SHP77 treated with DMSO at 0.1 percent for 48 hours (cell line): Measurements from ENCODE around the gene HOXB5.

ENCODE experiments used
- DNase-seq: peaks from one replicate; lab custom pipeline; 2025; lab: John Stamatoyannopoulos, UW

HOXB5 gene

GRCh38 chr17:48571826-48572417 is 21.7 kb downstream of the HOXB5 start:
- DNase-seq, result no peak

DNA sequence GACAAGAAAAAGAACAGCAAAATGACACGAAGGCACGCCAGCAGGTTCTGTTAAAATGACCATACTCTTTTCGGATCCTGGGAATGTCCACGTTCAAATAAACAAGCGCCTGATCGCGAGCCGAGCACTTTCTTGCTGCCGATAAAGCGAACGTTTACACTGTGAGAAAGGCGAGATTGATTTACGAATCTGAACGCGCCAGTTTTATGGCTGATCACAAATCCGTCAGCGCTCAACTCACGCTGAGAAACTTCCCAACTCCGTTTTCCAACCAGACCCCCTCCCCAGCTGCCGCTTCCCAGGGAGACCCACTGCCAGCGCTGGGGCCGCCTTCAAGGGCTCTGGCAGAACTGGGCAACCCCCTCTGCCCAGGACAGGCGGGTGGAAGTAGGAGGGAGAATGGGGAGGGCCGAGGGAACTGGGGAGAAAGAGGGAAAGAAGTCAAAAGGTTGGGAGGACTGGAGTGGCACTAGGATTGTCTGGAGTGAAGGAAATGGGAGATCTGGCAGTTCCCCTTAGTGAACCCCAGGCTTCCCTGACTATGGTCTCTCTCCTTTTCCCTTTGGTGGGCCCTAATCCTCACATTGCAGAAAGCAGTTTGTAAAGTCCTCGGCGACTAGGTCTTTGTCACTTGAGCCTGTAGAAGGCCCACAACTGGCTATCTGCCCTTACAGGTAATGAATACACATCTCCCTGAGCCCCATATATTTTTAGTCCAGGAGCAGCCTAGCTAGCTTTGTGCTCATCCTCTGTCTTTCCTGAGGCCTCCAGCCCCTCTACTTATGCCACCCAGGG is 22.4 kb downstream of the HOXB5 start:
- no peak for DNase-seq

- no peak for DNase-seq
Measured at GRCh38 chr17:48570325-48571023, 23.1 kb downstream of the HOXB5 start.

- DNase-seq, result no peak
Measured at GRCh38 chr17:48569674-48570324, 23.8 kb downstream of the HOXB5 start.

- DNase-seq, result no peak
Measured at GRCh38 chr17:48569240-48569582, 24.4 kb downstream of the HOXB5 start.

DNA sequence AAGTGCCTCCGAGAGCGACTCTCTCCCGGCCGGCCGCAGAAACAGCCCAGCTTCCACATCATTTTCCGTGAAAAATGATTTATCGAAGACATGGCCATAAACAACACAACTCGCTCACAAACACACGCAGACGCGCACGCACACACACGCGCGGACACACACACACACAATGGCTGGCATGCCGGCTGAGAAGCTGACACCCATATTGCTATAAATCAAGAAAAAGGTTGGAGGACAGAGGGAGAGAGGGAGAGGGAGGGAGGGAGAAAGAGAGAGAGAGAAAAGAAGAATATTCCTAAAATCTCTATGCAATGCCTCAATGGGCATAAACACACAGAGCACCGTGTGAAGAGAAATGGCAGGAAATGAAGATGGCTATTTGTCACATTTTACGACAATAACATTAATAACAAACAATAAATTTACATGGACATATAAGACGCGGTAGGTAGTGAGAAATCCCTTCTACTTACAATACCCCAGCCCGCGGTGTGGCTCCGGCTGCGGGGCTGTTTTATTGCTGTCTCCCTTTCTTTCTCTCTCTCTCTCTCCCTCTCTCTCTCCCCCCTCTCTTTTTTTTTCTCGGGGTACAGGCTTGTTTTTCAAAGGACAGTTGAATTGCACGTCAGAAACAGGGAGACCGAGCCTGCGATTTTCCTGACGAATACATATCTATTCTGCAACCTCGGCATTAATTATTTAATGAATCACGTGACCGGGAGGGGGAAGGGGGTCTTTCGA is 24.9 kb downstream of the HOXB5 start:
- no peak for DNase-seq

DNA sequence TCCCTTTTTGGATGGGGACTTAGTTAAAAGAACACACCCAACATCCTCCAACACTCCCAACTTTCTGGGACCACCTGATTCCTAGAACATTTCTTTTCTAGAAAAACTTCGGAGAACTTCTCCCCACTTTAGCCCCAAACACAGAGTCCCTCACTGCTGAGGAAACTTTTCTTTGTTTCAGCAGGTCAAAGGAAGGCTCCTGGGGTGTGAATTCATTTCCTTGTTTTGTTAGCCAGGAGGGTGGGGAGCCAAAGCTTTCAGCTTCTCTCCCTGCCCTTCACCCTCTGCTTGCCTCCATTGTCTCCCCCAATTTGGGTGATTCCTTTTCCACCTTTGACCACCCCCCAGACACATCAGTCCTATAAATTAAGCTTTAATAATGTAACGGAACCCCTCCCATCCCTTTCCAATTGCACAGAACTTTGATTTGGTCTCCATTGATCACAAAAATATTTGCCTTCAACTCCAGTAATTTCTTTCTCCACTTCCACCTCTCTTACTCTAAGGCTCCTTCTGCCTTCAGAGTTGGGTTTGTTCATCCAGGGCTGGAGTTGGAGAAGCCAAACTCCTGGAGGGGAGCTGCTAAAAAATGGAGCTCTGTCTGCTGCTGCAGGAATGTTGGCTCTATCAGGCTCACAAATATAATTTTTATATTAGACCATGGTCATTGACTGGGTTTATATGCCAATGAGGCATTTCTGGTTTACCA is 25.8 kb downstream of the HOXB5 start:
- DNase-seq, result no peak

DNA sequence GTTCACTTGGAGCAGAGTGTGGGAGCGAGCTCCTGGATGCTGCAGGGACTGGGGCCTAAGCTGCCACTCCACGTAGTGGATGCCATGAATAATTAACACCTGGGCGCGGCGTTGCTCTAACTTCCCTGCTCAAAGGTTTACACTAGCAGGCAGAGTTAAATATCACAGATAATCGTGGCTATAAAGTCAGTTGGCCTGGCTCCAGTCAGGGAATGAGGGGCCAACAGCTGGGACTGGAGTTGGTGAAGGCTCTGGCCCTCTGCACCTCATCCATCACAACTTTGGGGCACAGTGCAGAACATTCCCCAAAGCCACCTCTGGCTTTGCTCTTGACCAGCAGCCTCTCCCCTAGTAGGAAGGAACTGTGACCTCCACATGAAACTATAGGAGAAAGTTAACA is 26.4 kb downstream of the HOXB5 start:
- DNase-seq, result no peak

DNA sequence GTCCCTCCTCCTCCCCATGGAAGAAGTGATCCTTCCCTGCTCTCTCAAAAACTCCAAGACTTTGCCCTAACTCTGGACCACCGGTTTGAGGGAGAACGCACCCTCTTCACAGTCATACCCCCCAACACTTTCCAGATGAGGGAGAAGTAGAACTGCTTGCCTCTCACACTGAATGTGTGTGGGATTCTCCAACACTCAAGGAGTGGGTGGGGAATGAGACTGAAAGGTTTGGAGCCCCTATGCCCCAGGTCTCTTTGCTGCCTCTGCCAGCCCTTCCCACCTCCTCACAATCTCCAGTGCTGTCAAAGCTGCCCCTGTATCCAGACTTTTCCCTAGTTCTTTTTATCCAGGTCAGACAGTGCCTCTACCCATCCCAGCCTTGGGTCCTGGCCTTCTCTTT is 26.9 kb downstream of the HOXB5 start:
- DNase-seq, result no peak

DNA sequence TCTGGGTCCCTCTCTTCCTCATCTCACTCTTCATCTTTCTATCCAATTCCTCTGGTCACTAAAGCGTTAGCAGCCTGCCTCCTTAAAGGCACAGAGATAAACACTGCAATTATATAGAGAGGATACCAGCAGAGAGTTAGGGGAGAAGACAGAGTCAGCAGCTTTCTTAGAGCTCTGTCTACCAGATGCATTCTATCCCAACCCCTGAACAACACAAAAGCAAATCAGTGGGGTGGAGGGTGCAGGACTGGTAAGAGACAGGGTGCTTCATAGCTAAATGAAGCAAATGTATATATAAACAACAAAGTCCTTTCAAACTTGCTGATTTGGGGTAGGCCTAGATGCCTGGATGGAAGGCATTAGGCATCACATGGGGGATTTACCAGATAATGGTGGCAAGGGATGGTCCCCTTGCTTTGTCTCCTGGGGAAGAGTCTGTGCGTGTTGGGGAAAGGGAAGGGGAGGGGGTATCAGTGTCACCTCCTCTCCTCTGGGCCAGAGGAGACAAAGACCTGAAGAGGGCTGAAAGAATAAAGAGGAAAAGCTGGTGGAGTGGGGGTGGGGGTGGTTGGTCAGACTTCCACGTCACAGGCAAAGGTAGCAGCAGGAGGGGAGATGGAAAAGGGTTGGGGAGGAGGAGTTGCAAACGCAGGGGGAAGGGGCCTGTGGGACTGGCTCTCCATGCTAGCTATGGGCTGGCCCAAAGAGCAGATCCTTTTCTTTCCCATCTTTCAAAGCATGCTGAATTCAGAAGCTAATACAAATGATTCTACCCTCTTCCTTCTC is 27.5 kb downstream of the HOXB5 start:
- DNase-seq, result no peak

DNA sequence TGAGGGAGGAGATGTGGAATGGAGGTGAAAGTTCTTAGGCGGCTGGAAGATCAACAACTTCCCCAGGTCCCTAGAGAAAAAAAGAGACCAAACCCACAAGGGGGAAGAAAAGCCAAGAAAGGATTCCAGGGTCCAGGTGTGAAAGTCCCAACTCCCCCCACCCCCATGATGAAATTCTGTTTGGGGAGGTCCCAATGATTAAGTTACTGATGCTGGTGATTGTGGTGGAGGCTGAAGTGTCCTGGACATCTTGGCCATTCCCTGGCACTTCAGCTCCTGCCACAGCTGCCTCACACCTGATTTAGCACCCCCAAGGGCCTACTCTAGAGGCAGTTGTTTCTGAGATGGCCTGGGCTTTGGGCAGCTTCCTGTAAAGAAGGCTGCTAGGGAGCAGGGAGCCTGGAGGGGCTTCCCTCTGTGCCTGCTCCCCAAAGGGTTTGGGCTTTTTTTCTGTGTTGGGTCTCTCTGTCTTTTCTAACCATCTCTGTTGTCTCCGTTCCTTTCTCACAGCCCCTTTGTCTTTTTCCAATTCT is 28.5 kb downstream of the HOXB5 start:
- DNase-seq, result no peak

DNA sequence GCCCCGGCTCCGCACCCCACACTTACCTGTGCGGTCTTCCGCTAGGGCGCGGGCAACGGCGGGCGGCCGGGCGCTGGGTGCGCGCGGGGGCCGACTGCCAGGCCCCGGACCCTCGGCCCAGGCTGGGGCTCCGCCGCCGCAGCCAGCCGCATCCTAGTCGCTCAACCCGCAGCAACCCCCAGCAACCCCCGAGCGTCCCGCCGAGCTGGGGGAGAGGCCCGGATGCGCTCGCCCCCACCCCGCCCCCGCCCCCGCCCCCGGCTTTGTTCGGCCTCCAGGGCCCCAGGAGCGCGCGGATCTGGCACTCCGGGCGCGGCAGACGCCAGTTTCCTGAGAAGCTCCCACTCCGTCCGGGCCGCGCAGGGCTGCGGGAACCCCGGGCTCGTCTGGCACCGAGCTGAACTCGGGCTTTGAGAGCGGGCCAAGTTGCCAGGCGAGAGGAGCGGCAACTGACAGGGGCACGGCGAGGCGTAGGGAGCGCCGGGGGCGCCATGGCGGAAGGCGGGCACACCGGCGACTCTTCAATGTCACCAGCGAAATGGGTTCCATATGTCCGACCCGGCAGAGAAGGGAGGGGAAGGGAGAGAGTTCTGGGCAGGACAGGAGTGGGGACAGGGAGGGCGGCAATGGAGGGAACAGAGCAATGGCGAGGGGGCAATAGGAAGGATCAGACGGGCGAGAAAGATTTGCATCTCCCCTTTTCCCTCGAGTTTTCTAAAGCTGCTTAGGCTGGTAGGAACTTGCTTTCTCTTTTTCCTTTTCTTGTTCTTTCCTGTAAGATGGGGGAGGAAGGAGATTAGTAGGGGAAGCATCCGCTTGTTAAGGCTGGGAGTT is 29.2 kb downstream of the HOXB5 start:
- DNase-seq, result no peak

GRCh38 chr17:48563867-48564187 is 29.8 kb downstream of the HOXB5 start:
- no peak for DNase-seq

GRCh38 chr17:48563385-48563838 is 30.2 kb downstream of the HOXB5 start:
- peak; percentile 15 for DNase-seq

- no peak for DNase-seq
Measured at GRCh38 chr17:48562934-48563333, 30.6 kb downstream of the HOXB5 start.

GRCh38 chr17:48561884-48562810 is 31.4 kb downstream of the HOXB5 start:
- no peak for DNase-seq

DNA sequence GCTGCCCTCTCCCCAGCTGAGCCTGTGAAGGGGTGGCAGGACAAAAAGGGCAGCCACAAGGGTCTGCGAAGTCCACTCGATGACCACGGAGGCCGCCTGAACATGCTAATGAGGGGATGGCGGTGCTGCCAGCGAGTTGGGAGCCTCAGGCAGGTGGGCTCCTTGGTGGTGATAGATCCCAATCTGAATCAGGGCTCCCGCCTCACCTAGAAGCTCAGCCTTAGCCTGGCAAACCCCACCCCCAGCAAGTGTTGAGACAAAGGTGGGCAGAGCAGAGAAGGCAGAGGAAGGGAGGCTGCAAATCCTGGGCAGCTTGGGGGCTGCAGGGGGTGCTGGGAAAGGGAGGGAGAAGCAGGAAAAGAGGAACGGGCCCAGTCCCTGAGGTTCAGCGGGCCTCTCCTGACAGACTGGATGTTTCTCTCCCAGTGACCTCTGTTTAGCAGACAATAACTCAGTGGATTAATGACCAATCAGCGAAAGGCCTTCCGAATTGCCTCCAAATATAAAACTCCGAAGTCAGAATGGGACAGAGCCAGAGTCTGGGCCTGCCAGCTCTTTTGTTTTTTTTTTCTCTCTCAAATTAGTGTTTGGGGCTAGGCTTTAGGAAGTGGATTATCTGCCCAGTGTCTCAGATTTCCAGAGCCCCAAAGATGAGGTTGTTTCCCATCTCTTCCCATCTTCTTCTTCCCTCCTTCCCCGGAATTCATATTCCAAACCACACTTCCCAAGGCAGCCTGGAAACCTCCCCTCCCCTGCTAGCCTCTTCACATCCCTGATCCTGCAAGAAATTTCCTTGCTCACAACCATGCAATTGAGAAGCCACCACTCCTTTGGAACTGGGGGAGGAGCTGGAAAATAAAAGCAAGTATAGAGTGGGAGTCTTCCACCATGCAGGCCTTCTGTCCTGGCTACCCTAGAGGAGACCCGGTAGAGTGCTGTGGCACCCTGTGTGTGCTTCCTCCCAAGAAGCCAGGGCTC is 33.5 kb downstream of the HOXB5 start:
- DNase-seq, result no peak
